ENCODE measurements around the gene RIMBP2. TPM values are rescaled to one million over a fixed set of nuclear protein-coding genes. Genes with fewer than 3 reads are reported as not detected.

Gene RIMBP2
- polyA plus RNA-seq, 1 donor from 2014 or later = 14.6 TPM

GRCh38 chr12:130482448-130482847, 233.7 kb downstream of the RIMBP2 start:
- H4K20me1 ChIP-seq (ENCODE audit: insufficient read depth) = no peaks in the 10 kb centered on the region

DNA sequence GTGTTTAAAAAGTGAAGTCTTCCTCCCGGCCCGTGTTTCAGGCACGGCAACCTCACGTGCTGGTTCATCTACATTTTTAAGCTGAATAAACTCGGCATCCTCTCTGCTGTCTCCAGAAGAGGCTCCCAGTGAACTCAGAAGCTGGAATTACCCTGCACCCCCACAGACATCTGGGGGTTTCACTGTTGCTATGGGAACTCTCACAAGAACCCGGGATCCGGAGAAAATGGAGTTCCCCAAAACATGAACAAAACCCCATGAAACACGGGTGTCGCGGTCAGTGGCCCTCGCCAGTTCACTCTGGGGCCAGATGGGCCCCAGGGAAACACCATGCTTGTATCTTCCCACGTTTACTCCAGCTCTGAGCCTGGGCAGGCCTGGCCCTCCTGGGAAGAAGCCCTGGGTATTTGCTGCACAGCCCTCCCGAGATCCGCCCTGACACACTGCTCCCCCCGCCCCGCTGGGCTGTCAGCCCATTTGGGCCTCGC, 234.7 kb downstream of the RIMBP2 start:
- Histone ChIP-seq H4K20me1 (ENCODE audit: insufficient read depth) (no peaks in the 10 kb centered on the region), H3K27me3 (ENCODE audit: insufficient read depth, low read depth, low read length) (no peaks in the 10 kb centered on the region), H3K4me3 (ENCODE audit: low read length) (no peak overlapping the region), H3K4me2 (ENCODE audit: low read length) (no peak overlapping the region), H3F3A (ENCODE audit: insufficient read depth, low read length, poor library complexity, severe bottlenecking) (no peaks in the 10 kb centered on the region), H3K9me2 (ENCODE audit: insufficient read depth, low read length) (no peaks in the 10 kb centered on the region), H3K79me2 (replicated peaks; ENCODE audit: insufficient read depth, low read length) (no peaks in the 10 kb centered on the region), H3K9me3 (ENCODE audit: low read length) (no peaks in the 10 kb centered on the region), H3K36me3 (ENCODE audit: insufficient read depth, low read length) (no peaks in the 10 kb centered on the region), H2AFZ (ENCODE audit: low read depth, low read length) (no peak overlapping the region), H3K9ac (ENCODE audit: low read length) (no peak overlapping the region), H3K27ac (ENCODE audit: low read length) (no peak overlapping the region)
- TF ChIP-seq TAF1 (IDR thresholded peaks at IDR 0.05; ENCODE audit: low read depth) = no peak
- TF ChIP-seq, protein P1, sequence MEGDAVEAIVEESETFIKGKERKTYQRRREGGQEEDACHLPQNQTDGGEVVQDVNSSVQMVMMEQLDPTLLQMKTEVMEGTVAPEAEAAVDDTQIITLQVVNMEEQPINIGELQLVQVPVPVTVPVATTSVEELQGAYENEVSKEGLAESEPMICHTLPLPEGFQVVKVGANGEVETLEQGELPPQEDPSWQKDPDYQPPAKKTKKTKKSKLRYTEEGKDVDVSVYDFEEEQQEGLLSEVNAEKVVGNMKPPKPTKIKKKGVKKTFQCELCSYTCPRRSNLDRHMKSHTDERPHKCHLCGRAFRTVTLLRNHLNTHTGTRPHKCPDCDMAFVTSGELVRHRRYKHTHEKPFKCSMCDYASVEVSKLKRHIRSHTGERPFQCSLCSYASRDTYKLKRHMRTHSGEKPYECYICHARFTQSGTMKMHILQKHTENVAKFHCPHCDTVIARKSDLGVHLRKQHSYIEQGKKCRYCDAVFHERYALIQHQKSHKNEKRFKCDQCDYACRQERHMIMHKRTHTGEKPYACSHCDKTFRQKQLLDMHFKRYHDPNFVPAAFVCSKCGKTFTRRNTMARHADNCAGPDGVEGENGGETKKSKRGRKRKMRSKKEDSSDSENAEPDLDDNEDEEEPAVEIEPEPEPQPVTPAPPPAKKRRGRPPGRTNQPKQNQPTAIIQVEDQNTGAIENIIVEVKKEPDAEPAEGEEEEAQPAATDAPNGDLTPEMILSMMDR (IDR thresholded peaks at IDR 0.05; ENCODE audit: poor library complexity, severe bottlenecking) = no peak
- TF ChIP-seq, protein P2, sequence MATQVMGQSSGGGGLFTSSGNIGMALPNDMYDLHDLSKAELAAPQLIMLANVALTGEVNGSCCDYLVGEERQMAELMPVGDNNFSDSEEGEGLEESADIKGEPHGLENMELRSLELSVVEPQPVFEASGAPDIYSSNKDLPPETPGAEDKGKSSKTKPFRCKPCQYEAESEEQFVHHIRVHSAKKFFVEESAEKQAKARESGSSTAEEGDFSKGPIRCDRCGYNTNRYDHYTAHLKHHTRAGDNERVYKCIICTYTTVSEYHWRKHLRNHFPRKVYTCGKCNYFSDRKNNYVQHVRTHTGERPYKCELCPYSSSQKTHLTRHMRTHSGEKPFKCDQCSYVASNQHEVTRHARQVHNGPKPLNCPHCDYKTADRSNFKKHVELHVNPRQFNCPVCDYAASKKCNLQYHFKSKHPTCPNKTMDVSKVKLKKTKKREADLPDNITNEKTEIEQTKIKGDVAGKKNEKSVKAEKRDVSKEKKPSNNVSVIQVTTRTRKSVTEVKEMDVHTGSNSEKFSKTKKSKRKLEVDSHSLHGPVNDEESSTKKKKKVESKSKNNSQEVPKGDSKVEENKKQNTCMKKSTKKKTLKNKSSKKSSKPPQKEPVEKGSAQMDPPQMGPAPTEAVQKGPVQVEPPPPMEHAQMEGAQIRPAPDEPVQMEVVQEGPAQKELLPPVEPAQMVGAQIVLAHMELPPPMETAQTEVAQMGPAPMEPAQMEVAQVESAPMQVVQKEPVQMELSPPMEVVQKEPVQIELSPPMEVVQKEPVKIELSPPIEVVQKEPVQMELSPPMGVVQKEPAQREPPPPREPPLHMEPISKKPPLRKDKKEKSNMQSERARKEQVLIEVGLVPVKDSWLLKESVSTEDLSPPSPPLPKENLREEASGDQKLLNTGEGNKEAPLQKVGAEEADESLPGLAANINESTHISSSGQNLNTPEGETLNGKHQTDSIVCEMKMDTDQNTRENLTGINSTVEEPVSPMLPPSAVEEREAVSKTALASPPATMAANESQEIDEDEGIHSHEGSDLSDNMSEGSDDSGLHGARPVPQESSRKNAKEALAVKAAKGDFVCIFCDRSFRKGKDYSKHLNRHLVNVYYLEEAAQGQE (IDR thresholded peaks at IDR 0.05; ENCODE audit: borderline replicate concordance) = no peak
- no peak for TF ChIP-seq EZH2 (IDR thresholded peaks at IDR 0.05; ENCODE audit: borderline replicate concordance, insufficient read depth, low read length, poor library complexity, severe bottlenecking)
- no peak for TF ChIP-seq MXI1 (conservative IDR thresholded peaks at IDR 0.05; ENCODE audit: poor library complexity, severe bottlenecking)
- TF ChIP-seq SMC3 (conservative IDR thresholded peaks at IDR 0.05; ENCODE audit: poor library complexity) = no peak
- no peak for TF ChIP-seq RAD21 (conservative IDR thresholded peaks at IDR 0.05)
- TF ChIP-seq POLR2AphosphoS5 (IDR thresholded peaks at IDR 0.05) = no peak
- TF ChIP-seq EP300 (conservative IDR thresholded peaks at IDR 0.05; ENCODE audit: poor library complexity, severe bottlenecking) = no peak

More at GRCh38 chr12:130482448-130482847, 233.7 kb downstream of the RIMBP2 start:
- H3K9me3 ChIP-seq (ENCODE audit: low read length) = no peaks in the 10 kb centered on the region
- H3K79me2 ChIP-seq (replicated peaks; ENCODE audit: insufficient read depth, low read length) = no peaks in the 10 kb centered on the region
- no peak overlapping the region for H3K4me2 ChIP-seq (ENCODE audit: low read length)
- H3K4me3 ChIP-seq (ENCODE audit: low read length) = no peak overlapping the region
- TF ChIP-seq RAD21 (conservative IDR thresholded peaks at IDR 0.05) (no peak), EP300 (conservative IDR thresholded peaks at IDR 0.05; ENCODE audit: poor library complexity, severe bottlenecking) (no peak), EZH2 (IDR thresholded peaks at IDR 0.05; ENCODE audit: borderline replicate concordance, insufficient read depth, low read length, poor library complexity, severe bottlenecking) (no peak), POLR2AphosphoS5 (IDR thresholded peaks at IDR 0.05) (no peak), MXI1 (conservative IDR thresholded peaks at IDR 0.05; ENCODE audit: poor library complexity, severe bottlenecking) (no peak), TAF1 (IDR thresholded peaks at IDR 0.05; ENCODE audit: low read depth) (no peak), SMC3 (conservative IDR thresholded peaks at IDR 0.05; ENCODE audit: poor library complexity) (no peak)
- TF ChIP-seq, protein P2 (IDR thresholded peaks at IDR 0.05; ENCODE audit: borderline replicate concordance) = no peak
- TF ChIP-seq, protein P1 (IDR thresholded peaks at IDR 0.05; ENCODE audit: poor library complexity, severe bottlenecking) = no peak
- H3F3A ChIP-seq (ENCODE audit: insufficient read depth, low read length, poor library complexity, severe bottlenecking) = no peaks in the 10 kb centered on the region
- no peak overlapping the region for H3K27ac ChIP-seq (ENCODE audit: low read length)
- H3K9ac ChIP-seq (ENCODE audit: low read length) = no peak overlapping the region
- H2AFZ ChIP-seq (ENCODE audit: low read depth, low read length) = no peak overlapping the region
- no peaks in the 10 kb centered on the region for H3K36me3 ChIP-seq (ENCODE audit: insufficient read depth, low read length)
- H3K9me2 ChIP-seq (ENCODE audit: insufficient read depth, low read length) = no peaks in the 10 kb centered on the region
- H3K27me3 ChIP-seq (ENCODE audit: insufficient read depth, low read depth, low read length) = no peaks in the 10 kb centered on the region

All from neural cell (in vitro differentiated cells).